Fibroblast of lung (primary cell): ENCODE measurements around the gene CFAP119.

Experiments
- EZH2 ChIP-seq: IDR thresholded peaks from 2 replicates; pipeline ENCODE4 v1.5.1; 2012; ENCODE audit warnings: low read length, control low read depth, mild to moderate bottlenecking; ENCODE audit errors: missing control alignments
- TF ChIP-seq, protein P1 (sequence below), 2 donors: IDR thresholded peaks in 1 of 2; conservative IDR thresholded peaks in 1 of 2; 1 replicate in 1 of 2; 2 replicates in 1 of 2; pipeline ENCODE4 v1.5.1; 2011 to 2012; ENCODE audit warnings: low read length in 2 of 2, control low read depth in 1 of 2, inconsistent platforms in 1 of 2, low read depth in 1 of 2, mild to moderate bottlenecking in 1 of 2

DNA sequence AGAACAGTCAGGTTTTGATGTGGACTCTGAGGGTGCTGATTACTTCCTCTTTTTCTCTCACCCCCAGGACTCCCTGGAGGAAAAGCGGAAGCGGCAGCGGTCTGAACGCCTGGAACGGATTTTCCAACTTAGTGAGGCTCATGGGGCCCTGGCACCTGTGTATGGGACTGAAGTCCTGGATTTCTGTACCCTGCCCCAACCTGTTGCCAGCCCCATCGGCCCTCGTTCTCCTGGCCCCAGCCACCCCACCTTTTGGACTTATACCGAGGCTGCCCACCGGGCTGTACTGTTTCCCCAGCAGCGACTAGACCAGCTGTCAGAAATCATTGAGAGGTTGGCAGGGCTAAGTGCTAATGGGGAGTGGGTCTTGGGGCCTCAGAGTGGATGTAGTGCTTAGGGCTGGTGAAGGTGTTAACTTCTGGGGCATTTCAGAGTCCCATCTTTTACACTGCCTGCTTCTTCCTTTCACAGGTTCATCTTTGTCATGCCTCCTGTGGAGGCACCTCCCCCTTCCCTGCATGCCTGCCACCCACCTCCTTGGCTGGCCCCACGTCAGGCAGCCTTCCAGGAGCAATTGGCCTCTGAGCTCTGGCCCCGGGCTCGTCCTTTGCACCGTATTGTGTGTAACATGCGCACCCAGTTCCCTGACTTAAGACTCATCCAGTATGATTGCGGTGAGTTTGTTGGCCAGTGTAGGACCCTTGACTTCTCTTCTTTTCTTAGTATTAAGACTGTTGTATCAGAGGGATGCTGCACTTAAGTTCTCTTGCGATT is 32.8 kb downstream of the CFAP119 start:
- TF ChIP-seq, protein P1, sequence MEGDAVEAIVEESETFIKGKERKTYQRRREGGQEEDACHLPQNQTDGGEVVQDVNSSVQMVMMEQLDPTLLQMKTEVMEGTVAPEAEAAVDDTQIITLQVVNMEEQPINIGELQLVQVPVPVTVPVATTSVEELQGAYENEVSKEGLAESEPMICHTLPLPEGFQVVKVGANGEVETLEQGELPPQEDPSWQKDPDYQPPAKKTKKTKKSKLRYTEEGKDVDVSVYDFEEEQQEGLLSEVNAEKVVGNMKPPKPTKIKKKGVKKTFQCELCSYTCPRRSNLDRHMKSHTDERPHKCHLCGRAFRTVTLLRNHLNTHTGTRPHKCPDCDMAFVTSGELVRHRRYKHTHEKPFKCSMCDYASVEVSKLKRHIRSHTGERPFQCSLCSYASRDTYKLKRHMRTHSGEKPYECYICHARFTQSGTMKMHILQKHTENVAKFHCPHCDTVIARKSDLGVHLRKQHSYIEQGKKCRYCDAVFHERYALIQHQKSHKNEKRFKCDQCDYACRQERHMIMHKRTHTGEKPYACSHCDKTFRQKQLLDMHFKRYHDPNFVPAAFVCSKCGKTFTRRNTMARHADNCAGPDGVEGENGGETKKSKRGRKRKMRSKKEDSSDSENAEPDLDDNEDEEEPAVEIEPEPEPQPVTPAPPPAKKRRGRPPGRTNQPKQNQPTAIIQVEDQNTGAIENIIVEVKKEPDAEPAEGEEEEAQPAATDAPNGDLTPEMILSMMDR (conservative IDR thresholded peaks at IDR 0.05 in 1 of 2, IDR thresholded peaks at IDR 0.05 in 1 of 2; ENCODE audit: low read depth in 1 of 2, low read length in 2 of 2) = no peak
- TF ChIP-seq EZH2 = no peak
